CD14-positive monocyte (primary cell): Measurements from ENCODE around the gene P2RY14. TPM values are rescaled to one million over a fixed set of nuclear protein-coding genes. Genes with fewer than 3 reads are reported as not detected.

ENCODE experiments used
- DNase-seq, 3 donors: peaks; one replicate each; pipeline ENCODE4 v3.0.0-alpha.2; 2011 to 2022
- H2AFZ ChIP-seq: 2 replicates; pipeline ENCODE4 v1.6.0; 2012; ENCODE audit warnings: mild to moderate bottlenecking, low read depth, low read length, inconsistent platforms; ENCODE audit not compliant: insufficient read depth, poor library complexity, severe bottlenecking
- H3K27ac ChIP-seq, 2 donors: 1 replicate in 1 of 2; 2 replicates in 1 of 2; pipeline ENCODE4 v1.5.1; 2012 to 2013; ENCODE audit warnings: low read length in 2 of 2, control low read depth in 1 of 2, inconsistent platforms in 1 of 2, low read depth in 1 of 2, mild to moderate bottlenecking in 1 of 2
- H3K27me3 ChIP-seq, 2 donors: one replicate each; pipeline versions ENCODE4 v1.6.0 to v1.6.1; 2011 to 2013; ENCODE audit warnings: low read length in 2 of 2; ENCODE audit not compliant: control insufficient read depth in 2 of 2, insufficient read depth in 2 of 2
- H3K36me3 ChIP-seq, 2 donors: replicated peaks in 1 of 2; 1 replicate in 1 of 2; 2 replicates in 1 of 2; pipeline versions ENCODE4 v1.5.1 to v1.6.1; 2012 to 2013; ENCODE audit warnings: low read length in 2 of 2, control low read depth in 1 of 2, inconsistent platforms in 1 of 2, mild to moderate bottlenecking in 1 of 2; ENCODE audit not compliant: insufficient read depth in 2 of 2, control insufficient read depth in 1 of 2
- H3K4me1 ChIP-seq, 2 donors: 1 replicate in 1 of 2; 2 replicates in 1 of 2; pipeline versions ENCODE4 v1.5.1 to v1.6.1; 2012 to 2013; ENCODE audit warnings: low read length in 2 of 2, control low read depth in 1 of 2, inconsistent platforms in 1 of 2, mild to moderate bottlenecking in 1 of 2, moderate library complexity in 1 of 2; ENCODE audit not compliant: insufficient read depth in 2 of 2, control insufficient read depth in 1 of 2
- H3K4me2 ChIP-seq: replicated peaks from 2 replicates; pipeline ENCODE3; 2012; ENCODE audit warnings: low read length, moderate library complexity, mild to moderate bottlenecking; ENCODE audit not compliant: poor library complexity, severe bottlenecking; ENCODE audit errors: extremely low read depth
- H3K4me3 ChIP-seq, 3 experiments: fragments of 200-600 bp in 1 of 3; sonication (generic) in 1 of 3; replicated peaks in 1 of 3; 1 replicate in 2 of 3; 2 replicates in 1 of 3; pipeline ENCODE4 v1.5.1; 2011 to 2013; ENCODE audit warnings: low read length in 3 of 3, mild to moderate bottlenecking in 3 of 3, control low read depth in 2 of 3, low read depth in 2 of 3, inconsistent platforms in 1 of 3, moderate library complexity in 1 of 3
- H3K79me2 ChIP-seq: 2 replicates; pipeline ENCODE4 v1.6.0; 2012; ENCODE audit warnings: mild to moderate bottlenecking, control low read depth, inconsistent platforms, low read length, moderate library complexity; ENCODE audit not compliant: insufficient read depth
- H3K9ac ChIP-seq: 2 replicates; pipeline ENCODE4 v1.6.0; 2017; ENCODE audit warnings: low read length, mild to moderate bottlenecking; ENCODE audit not compliant: insufficient read depth, poor library complexity, severe bottlenecking
- H3K9me3 ChIP-seq, 2 donors: replicated peaks in 1 of 2; 1 replicate in 1 of 2; 2 replicates in 1 of 2; pipeline versions ENCODE4 v1.5.1 to v1.6.1; 2012 to 2013; ENCODE audit warnings: low read length in 2 of 2, control low read depth in 1 of 2; ENCODE audit not compliant: control insufficient read depth in 1 of 2, insufficient read depth in 1 of 2
- H4K20me1 ChIP-seq: 2 replicates; pipeline ENCODE4 v1.6.0; 2012; ENCODE audit warnings: mild to moderate bottlenecking, low read length, control low read depth, moderate library complexity; ENCODE audit not compliant: insufficient read depth
- H3K27ac Mint-ChIP-seq, 7 donors: one replicate each; pipeline ENCODE4 v1.8.0; 2020; ENCODE audit warnings: mild to moderate bottlenecking in 7 of 7, mixed read lengths in 7 of 7, moderate library complexity in 6 of 7, inconsistent platforms in 2 of 7
- H3K27me3 Mint-ChIP-seq, 3 donors: one replicate each; pipeline ENCODE4 v1.8.0; 2021 to 2022; ENCODE audit warnings: low read depth in 3 of 3, mild to moderate bottlenecking in 3 of 3, mixed read lengths in 3 of 3, moderate library complexity in 3 of 3, inconsistent platforms in 1 of 3
- H3K36me3 Mint-ChIP-seq, 2 donors: one replicate each; pipeline ENCODE4 v1.8.0; 2020; ENCODE audit warnings: mixed read lengths in 2 of 2, inconsistent platforms in 1 of 2, mild to moderate bottlenecking in 1 of 2
- H3K4me1 Mint-ChIP-seq: one replicate; pipeline ENCODE4 v1.8.0; 2020; ENCODE audit warnings: mild to moderate bottlenecking, mixed read lengths
- H3K4me3 Mint-ChIP-seq, 2 donors: one replicate each; pipeline ENCODE4 v1.8.0; 2020; ENCODE audit warnings: mild to moderate bottlenecking in 2 of 2, mixed read lengths in 2 of 2, moderate library complexity in 1 of 2
- H3K9me3 Mint-ChIP-seq, 7 donors: one replicate each; pipeline ENCODE4 v1.8.0; 2020 to 2022; ENCODE audit warnings: mixed read lengths in 7 of 7, mild to moderate bottlenecking in 6 of 7, moderate library complexity in 6 of 7, inconsistent platforms in 2 of 7
- WGBS: methylation state at CpG from one replicate; pipeline ENCODE4 v1.1.5; 2013; ENCODE audit warnings: missing lambda C conversion rate; ENCODE audit not compliant: insufficient coverage; 5-methylcytosine and 5-hydroxymethylcytosine counted together
- intact Hi-C, 2 donors: fragments of 100-400 bp; cut with micrococcal nuclease; formaldehyde crosslinking; loops; one replicate each; pipeline versions ENCODE4 v1.15.0 to v1.15.1; 2023
- polyA plus RNA-seq, 3 donors: library from polyadenylated mRNA; depleted of rRNA in 1 of 3; unstranded in 2 of 3; stranded (reverse) in 1 of 3; fragments of 300-500 nt in 2 of 3; fragments of >200 nt in 1 of 3; fragmentation: Illumina TruSeq in 2 of 3; gene quantifications; 1 replicate in 2 of 3; 2 replicates in 1 of 3; pipeline ENCODE4 v1.2.3, GENCODE V29; 2012 to 2021
- TF ChIP-seq, protein P1 (sequence below): fragments of 200-600 bp; IDR thresholded peaks from one replicate; pipeline ENCODE4 v1.8.0; 2022; ENCODE audit warnings: antibody characterized with exemption, mild to moderate bottlenecking

The P2RY14 gene
- polyA plus RNA-seq, 3 donors: 0.20 to 0.67 (median 0.50) TPM

DNA sequence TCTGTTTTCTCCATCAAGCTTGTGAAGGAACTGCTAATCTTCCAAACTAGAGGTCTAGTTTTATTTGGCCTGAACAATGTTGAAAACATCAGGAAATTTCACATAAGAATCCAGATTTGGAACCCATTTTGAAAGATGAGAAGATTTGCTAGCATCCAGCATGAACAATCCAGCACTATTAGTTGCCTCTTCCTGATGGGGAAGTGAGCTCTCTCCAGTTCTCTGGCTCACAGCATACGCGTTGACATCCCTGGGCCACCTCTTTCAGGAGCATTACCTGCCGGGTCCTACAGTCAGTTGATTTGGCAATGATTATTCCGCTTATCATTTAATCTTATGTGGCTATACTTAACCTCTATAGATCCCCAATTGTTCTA is 27.4 kb upstream of the P2RY14 start:
- no peak overlapping the region for H3K27ac ChIP-seq
- no peak for DNase-seq
- no peak overlapping the region for H3K4me2 ChIP-seq
- no peaks in the 10 kb centered on the region for H3K27me3 Mint-ChIP-seq
- no peaks in the 10 kb centered on the region for H4K20me1 ChIP-seq
- no peaks in the 10 kb centered on the region for H3K36me3 ChIP-seq
- H3K9me3 Mint-ChIP-seq: no peaks in the 10 kb centered on the region
- no peak overlapping the region for H3K27ac Mint-ChIP-seq
- no peak overlapping the region for H2AFZ ChIP-seq
- no peaks in the 10 kb centered on the region for H3K79me2 ChIP-seq
- intact Hi-C loops: no loop called here
- no peaks in the 10 kb centered on the region for H3K36me3 Mint-ChIP-seq
- no peak overlapping the region for H3K4me3 Mint-ChIP-seq
- H3K4me1 ChIP-seq: no peaks in the 10 kb centered on the region
- H3K4me1 Mint-ChIP-seq: peaks cover 14% of the 10 kb centered on the region
- no peak overlapping the region for H3K4me3 ChIP-seq
- no peak overlapping the region for H3K9ac ChIP-seq
- no peaks in the 10 kb centered on the region for H3K27me3 ChIP-seq
- no CpG with 5 or more reads among the region's 4 CpGs for WGBS
- H3K9me3 ChIP-seq: no peaks in the 10 kb centered on the region
- TF ChIP-seq, protein P1, sequence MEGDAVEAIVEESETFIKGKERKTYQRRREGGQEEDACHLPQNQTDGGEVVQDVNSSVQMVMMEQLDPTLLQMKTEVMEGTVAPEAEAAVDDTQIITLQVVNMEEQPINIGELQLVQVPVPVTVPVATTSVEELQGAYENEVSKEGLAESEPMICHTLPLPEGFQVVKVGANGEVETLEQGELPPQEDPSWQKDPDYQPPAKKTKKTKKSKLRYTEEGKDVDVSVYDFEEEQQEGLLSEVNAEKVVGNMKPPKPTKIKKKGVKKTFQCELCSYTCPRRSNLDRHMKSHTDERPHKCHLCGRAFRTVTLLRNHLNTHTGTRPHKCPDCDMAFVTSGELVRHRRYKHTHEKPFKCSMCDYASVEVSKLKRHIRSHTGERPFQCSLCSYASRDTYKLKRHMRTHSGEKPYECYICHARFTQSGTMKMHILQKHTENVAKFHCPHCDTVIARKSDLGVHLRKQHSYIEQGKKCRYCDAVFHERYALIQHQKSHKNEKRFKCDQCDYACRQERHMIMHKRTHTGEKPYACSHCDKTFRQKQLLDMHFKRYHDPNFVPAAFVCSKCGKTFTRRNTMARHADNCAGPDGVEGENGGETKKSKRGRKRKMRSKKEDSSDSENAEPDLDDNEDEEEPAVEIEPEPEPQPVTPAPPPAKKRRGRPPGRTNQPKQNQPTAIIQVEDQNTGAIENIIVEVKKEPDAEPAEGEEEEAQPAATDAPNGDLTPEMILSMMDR: no peak

DNA sequence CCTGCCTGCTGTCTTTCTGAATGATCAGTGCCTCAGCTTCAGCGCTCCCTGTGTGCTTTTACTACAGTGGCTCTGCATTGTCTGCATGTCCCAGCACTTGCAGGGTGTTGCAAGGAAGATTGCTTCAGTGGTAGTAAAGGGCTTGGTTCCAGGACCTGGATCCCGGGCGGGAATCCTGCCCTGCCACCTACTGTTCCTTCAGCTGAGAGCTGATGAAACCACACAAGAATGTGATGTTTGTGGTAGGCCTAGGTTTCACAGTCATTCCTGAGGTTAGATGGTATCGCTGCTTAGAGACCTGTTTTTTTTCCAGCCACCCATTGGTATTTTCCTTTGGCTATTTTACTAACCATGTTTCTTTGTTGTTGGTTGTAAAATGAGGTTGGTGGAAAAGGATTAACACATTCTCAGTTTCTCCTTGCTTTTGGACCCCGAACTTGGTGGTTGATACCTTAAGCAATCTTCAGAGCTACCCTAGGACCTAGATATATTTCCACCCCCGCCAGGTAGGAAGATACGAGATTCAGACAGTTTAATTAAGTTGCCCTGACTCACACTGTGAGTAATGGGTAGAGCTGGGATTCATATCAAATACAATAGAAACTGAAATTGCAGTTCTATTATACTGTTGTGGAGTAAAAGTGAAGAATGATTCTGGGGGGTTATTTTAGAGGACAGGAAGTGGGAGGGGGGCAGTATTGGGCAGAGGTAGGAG is 26.9 kb upstream of the P2RY14 start:
- H2AFZ ChIP-seq: no peak overlapping the region
- no peaks in the 10 kb centered on the region for H3K27me3 ChIP-seq
- Mint-ChIP-seq H3K36me3 (no peaks in the 10 kb centered on the region), H3K9me3 (no peaks in the 10 kb centered on the region), H3K4me3 (no peak overlapping the region), H3K27me3 (no peaks in the 10 kb centered on the region), H3K27ac (no peak overlapping the region), H3K4me1 (peaks cover 14% of the 10 kb centered on the region)
- H4K20me1 ChIP-seq: no peaks in the 10 kb centered on the region
- H3K9ac ChIP-seq: no peak overlapping the region
- H3K9me3 ChIP-seq: no peaks in the 10 kb centered on the region
- WGBS: no CpG with 5 or more reads among the region's 7 CpGs
- TF ChIP-seq, protein P1: no peak
- no peaks in the 10 kb centered on the region for H3K4me1 ChIP-seq
- no peak overlapping the region for H3K4me3 ChIP-seq
- no peak overlapping the region for H3K27ac ChIP-seq
- no peaks in the 10 kb centered on the region for H3K36me3 ChIP-seq
- H3K4me2 ChIP-seq: no peak overlapping the region
- H3K79me2 ChIP-seq: no peaks in the 10 kb centered on the region
- intact Hi-C loops: no loop called here
- DNase-seq: no peak
